GM19328 (cell line): Measurements from ENCODE around the gene CREB5.
"Not testable (repeated sequence)": the region's sequence is repeated elsewhere in the genome, so short reads cannot be mapped to it uniquely, and the experiment has no call there.

ENCODE experiments used
- ATAC-seq: cut with Tn5 transposase; IDR thresholded peaks from one replicate; pipeline ENCODE4 v1.9.1; 2021; ENCODE audit warnings: mild to moderate bottlenecking, moderate library complexity; ENCODE audit not compliant: unreplicated experiment

The CREB5 gene

GRCh38 chr7:28411876-28412662 lies at the start of gene CREB5:
CREB5 (plus strand) TSS chr7:28412518; CDS start chr7:28412915, 397 bp downstream.
- ATAC-seq, result no peak

DNA sequence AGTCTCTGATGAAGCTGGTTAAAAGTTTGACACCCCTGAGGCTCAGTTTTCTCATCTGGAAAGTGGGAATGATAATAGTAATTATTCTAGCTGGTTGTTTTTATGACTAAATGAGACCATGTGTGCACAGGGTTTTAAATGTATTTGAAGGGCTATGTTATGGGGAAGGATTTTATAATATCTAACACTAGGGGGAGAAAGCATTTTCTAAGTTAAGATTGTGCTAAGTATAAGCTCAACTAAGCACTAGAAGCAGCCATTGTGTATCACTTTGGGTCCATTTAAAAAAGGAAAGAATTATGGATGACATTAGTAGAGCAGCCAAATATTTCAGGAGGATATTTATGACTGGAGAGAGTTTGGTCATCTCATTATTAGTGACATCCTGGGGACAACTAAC lies 49.5 kb upstream of the CREB5 start:
- no peak for ATAC-seq

DNA sequence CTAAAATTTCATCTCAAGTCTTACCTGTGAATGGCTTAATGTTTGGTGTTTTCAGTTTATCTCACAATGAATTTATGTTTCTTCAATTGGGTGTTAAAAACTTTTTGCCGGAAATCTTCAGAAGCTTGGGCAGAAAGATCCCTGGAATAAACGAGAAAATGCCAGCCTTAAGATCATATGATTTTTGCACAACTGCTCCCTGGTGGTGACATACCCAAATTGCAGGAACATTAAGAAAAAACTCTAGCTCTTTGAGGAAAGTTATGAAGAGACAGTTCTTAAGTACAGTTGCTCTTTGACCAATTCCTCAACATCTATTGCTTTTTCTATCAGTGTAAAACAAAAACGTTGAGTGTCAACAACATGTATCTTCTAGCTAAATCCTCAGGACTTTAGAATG lies 48.2 kb upstream of the CREB5 start:
- no peak for ATAC-seq

- ATAC-seq, result no peak
These were observed 42.8 kb upstream of the CREB5 start for GRCh38 chr7:28369523-28369922.

DNA sequence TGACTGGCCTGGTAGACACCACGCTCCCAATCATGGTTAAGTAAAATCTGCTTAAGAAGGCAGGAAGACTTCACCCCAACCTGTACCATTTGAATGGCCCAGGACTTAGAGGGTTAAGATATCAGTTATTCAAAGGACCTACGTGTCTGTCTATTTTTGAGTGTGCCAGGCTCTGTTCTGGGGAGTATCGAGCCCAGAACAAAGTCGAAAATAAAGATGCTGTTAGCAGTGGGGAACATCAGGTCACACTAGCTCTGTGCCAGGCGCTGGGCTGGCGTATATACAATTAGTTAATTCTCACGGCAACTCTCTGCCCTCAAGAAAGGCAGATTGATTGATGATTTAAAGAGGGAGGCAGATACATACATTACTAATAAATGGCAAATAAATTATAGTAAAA lies 40.5 kb upstream of the CREB5 start:
- no peak for ATAC-seq

DNA sequence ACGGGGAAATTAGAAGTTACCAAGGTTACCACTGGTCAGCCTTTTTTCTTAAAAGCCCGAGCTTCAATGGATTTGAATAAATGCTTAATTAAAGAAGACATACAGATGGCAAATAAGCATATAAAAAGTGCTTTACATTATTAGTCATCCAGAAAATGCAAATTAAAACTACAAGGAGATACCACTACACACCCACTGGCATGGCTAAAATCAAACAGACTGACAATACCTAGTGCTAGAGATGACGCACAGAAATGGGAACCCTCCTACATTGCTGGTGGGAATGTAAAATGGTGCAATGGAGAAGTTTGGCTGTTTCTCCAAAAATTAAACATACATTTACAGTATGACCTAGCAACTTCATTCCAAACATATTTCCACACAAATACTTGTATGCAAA lies 38.3 kb upstream of the CREB5 start:
- ATAC-seq, result no peak

GRCh38 chr7:28375729-28376128 lies 36.6 kb upstream of the CREB5 start:
- ATAC-seq, result no peak

GRCh38 chr7:28376634-28377033 lies 35.7 kb upstream of the CREB5 start:
- ATAC-seq, result no peak

- ATAC-seq, result no peak
These were observed 33.7 kb upstream of the CREB5 start for GRCh38 chr7:28378574-28379149.

DNA sequence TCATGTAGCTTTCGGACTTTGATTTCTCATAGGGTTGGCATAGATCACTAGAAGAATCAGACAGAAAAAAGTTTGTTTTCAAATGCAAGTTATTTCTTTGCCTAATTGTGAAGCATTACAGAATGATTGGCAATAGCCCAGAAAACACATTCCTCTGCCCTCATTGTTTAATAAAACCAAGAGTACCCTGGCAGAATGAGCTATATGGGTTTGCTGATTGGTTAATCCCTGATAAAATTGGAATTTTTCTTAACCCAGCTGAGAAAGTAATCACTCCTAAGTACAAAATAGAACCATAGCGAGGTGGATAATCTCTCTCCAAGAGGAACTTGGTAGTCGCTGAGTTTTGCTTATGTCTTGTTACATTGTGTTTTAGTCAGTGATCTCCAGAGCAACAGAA lies 30.9 kb upstream of the CREB5 start:
- ATAC-seq, result no peak

DNA sequence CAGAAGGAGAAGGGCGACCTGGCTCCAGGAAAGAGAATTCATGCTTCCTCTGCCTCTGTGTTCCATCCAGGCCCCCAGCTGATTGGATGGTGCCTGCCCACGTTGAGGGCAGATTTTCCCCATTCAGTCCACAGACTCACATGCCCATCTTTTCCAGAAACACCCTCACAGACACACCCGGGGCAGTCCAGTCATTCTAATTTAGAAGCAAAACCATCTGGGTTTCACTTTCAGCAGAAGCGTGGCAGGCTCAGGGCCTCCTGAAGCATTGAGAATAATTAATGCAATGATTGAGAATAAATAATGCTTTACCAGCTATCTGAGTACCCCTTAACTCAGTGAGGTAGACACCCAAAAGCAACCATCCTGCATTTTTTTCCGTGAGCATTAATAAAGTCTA lies 30.2 kb upstream of the CREB5 start:
- ATAC-seq, result no peak

DNA sequence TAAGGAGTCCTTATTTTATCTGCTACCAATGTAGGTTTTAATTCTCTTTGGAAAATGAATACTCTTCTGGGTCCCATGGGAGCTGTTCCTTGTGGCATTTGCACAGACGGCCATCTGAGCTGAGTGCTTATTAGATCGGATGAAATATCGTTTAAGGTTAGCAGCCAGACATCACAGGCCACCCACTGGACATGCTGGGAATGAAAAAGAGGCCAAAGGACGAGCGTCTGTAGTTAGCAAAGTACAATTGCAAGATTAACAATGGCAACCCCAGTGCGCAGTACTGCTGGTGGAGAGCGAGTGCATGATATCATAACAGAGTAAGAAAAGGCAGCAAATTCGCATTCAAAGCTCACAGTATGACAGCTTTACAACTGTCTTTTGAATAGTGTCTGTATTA lies 28.3 kb upstream of the CREB5 start:
- no peak for ATAC-seq

DNA sequence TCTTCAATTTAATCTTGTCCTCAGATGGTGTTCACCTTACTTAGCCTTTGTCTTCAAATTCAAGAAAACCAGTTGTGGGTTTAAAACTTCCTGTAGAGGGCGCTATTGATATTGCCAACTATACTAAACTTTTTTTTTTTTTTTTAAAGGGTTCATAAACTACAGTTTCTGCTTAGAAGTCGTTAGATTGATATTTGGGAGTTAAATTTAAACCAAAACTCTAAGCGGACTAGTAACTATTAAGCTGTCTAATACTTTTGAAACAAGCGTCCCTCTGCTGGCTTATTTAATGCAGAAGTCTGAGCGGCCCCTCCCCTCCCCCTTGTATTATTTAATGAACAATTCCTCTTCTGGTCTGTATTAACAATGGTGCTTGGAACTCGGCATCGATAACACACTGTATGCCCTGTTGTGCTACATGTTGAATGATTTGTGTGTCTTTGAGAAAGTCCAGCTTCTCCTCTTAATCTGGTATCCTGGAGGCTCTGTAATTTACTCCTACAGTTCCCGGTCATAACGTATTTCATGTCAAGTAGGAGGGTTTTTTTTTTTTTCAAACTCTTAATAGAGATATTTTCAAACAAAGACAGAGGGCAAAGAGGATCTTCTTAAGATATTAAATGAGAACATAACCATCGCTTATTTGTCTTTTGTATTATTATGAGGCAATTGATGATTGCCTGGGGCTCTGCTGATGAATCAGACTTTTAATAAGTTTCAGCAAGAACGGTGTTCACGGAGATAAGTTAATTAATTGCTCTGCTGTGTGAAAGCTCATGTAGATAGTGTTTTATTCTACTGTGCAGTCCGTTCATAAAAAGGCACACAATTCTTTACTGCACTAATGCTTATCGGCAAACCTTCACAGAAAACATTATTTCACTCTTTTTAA lies 22.6 kb upstream of the CREB5 start:
- ATAC-seq, result no peak

GRCh38 chr7:28390426-28390825 lies 21.9 kb upstream of the CREB5 start:
- no peak for ATAC-seq

DNA sequence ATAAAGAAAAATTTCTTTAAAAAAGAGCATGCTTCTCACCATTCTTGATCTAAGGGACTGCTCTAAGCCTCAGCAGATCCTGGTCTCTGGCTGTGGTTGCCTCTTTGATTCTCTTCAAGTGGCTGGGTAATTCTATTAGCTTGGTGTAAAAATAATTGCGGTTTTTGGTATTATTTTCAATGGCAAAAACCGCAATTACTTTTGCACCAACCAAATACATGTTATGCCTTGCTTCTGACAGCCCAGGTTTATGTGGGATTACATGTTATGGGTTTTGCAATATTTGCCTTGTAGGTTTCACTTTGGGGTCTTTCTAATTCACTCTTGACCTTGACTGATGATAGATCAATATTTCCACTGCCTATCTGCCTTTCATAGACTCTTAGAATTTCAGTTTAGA lies 20.0 kb upstream of the CREB5 start:
- no peak for ATAC-seq

GRCh38 chr7:28395404-28395803 lies 16.9 kb upstream of the CREB5 start:
- no peak for ATAC-seq

DNA sequence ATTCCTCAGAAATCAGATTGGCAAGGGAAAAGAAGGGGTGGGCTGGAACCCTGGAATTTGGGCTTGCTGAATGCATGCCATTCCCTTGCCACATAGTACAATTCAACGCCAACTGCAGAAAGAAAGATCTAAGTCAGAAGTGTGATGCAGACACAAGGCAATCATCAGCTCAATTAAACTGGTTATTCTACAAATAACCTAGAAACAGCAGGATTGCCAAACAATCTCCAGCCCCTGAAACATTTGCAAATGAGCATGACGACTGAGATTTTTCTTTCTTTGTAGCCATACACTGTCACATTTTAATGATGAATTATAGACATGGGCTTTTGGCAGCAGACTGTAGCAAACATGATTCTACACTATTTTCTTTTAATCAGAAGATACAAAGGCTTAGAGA lies 16.5 kb upstream of the CREB5 start:
- ATAC-seq, result no peak

DNA sequence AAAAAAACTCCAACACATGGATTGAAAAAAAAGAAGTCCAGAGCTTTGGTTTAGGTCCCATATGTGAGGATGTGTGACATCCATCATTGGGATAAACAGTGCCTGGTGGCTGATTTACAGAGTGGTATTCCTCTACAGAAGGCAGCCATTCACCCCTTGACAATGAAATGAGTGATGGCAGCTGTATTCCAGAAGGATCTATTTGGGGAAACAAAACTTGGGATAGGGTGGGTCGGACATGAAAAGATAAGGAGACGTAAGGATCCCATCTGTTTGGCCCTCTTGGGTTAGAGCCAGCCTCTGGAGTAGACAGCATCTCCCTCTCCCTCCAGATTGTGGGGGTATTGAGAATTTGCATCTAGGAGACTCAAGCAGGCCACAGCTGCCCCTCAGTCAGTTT lies 15.2 kb upstream of the CREB5 start:
- no peak for ATAC-seq

DNA sequence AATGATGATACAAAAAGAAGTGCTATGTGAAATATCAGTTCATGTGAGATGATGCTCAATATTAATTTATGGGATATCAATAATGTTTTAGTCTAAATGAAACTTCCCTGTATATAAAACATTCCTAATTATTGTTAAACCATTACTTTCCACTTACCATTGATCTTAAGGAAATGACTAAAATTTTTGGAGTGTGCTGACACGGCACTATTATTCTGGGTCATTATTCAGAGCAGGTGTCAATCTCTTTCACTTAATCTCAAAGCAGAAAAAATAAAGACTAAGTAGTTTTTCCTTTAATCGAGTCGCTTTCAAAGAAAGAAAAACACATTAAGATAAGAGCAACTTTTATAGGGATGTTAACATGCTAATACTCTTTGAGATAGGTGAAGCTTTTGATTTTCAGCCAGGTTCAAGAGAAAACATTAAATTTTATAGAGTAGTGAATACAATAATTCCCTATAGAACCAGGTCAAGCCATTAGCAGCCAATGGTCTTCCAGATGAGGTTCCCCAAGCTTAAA lies 11.4 kb upstream of the CREB5 start:
- ATAC-seq, result no peak

- not testable (repeated sequence) for ATAC-seq
These were observed 10.8 kb upstream of the CREB5 start for GRCh38 chr7:28401567-28401966.

DNA sequence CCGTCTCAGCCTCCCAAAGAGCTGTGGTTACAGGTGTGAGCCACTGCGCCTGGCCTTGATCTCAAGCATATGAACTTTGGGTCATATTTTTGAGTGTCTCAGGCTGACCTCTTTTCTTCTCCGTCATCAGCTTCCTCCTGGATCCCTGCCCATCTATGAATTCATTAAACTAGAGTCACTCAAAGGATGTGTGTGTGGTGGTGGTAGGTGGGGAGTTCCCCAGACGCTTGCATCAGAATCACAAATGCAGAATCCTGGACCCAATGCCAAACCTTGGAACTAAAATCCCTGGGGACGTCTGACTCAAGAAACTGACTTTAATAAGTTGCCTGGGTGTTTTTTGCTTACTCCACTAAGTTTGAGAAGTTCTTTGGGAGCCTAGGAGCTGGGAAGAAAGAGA lies 6.7 kb upstream of the CREB5 start:
- no peak for ATAC-seq

- no peak for ATAC-seq
These were observed 6.1 kb upstream of the CREB5 start for GRCh38 chr7:28406192-28406591.
